ENCODE results near the gene DOCK10.

GRCh38 chr2:224837066-224837465, 205.2 kb downstream of the DOCK10 start:
- no peak for TF ChIP-seq CTCF (IDR thresholded peaks at IDR 0.05)
- no peak for TF ChIP-seq EP300 (IDR thresholded peaks at IDR 0.05)
